HG03565 (cell line): ENCODE data around the gene NCAPG2.

Source experiments
- ATAC-seq: cut with Tn5 transposase; IDR thresholded peaks from one replicate; pipeline ENCODE4 v1.9.1; 2021; ENCODE audit warnings: mild to moderate bottlenecking, moderate library complexity; ENCODE audit not compliant: unreplicated experiment

The NCAPG2 gene

DNA sequence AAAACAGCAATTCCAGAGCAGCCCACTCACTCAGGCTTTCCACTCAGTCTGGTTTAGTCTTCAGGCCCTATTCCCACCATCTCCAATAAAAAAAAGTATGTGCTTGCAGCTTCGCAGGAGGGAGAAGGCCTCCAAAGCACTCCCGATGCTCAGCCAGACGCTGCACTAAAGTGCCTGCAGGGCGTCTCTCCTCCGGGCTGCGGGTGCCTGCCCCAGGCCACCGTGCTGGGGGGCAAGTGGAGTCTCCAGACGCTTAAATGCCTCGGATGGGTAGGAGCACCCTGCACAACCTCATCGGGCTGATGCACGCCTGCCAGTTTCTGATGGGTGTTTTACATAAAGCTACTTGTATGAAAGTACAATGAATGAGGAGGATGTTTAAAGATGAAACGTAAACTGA, 31.3 kb upstream of the NCAPG2 start:
- no peak for ATAC-seq

- no peak for ATAC-seq
Observed at GRCh38 chr7:158734861-158735260, 30.3 kb upstream of the NCAPG2 start.

GRCh38 chr7:158733775-158734494, 29.3 kb upstream of the NCAPG2 start:
- no peak for ATAC-seq

DNA sequence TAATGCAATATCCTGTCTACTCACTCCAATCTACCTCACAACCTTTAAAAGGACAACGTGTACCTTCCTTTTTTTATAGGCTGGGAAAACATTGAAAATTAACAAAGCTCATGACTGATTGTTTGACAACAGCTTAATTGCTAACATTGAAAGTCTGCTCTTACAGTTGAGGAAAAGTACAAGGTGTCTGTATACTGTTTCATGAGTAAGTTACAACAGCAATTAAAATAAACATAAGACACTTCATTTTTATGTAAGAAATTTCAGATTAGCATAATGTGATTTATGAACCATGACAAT, 28.6 kb upstream of the NCAPG2 start:
- ATAC-seq, result no peak

- no peak for ATAC-seq
Observed at GRCh38 chr7:158732494-158733219, 28.1 kb upstream of the NCAPG2 start.

GRCh38 chr7:158731761-158732160, 27.2 kb upstream of the NCAPG2 start:
- no peak for ATAC-seq

GRCh38 chr7:158730383-158731346, 26.1 kb upstream of the NCAPG2 start:
- ATAC-seq, result no peak

GRCh38 chr7:158729646-158730382, 25.2 kb upstream of the NCAPG2 start:
- no peak for ATAC-seq

GRCh38 chr7:158728911-158729645, 24.5 kb upstream of the NCAPG2 start:
- no peak for ATAC-seq

DNA sequence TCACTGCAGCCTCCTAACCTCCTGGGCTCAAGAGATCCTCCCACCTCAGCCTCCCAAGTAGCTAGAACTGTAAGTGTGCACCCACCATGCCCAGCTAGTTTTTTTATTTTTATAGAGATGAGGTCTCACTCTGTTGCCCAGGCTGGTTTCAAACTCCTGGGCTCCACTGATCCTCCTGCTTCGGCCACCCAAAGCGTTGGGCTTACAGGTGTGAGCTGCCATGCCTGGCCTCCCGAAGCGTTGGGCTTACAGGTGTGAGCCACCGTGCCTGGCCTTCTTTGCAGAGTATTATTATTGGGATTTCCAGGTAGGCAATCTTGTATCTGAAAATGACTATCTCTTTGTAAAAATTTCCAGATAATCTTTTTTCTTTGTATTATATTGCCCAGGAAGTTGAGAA, 23.1 kb upstream of the NCAPG2 start:
- ATAC-seq, result no peak

DNA sequence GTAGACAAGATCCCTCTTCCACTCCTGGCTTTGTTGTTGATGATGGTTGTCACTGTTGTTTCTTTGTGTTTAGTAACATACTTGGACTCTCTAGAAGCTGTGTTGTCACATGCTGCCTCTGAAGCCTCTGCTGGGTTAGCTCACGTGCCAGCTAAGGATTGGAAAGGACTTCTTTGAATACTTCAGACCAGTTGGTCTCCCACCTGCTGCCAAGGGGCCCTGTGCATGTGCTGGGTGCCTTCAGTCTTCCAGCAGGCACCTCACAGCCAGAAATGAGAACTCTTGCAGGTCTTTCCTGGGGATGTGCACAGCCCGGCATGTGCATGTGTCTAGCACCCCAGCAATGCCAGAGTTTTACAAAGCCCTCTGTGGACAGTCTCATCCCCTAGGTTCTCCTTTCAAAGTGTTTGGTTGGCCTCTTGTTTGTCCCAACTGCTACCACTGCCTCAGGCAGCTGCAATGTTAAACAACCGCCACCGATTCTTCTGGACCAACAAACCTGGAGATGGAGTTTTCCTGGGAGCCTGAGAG, 21.7 kb upstream of the NCAPG2 start:
- no peak for ATAC-seq

GRCh38 chr7:158725506-158725800, 20.8 kb upstream of the NCAPG2 start:
- ATAC-seq, result no peak

DNA sequence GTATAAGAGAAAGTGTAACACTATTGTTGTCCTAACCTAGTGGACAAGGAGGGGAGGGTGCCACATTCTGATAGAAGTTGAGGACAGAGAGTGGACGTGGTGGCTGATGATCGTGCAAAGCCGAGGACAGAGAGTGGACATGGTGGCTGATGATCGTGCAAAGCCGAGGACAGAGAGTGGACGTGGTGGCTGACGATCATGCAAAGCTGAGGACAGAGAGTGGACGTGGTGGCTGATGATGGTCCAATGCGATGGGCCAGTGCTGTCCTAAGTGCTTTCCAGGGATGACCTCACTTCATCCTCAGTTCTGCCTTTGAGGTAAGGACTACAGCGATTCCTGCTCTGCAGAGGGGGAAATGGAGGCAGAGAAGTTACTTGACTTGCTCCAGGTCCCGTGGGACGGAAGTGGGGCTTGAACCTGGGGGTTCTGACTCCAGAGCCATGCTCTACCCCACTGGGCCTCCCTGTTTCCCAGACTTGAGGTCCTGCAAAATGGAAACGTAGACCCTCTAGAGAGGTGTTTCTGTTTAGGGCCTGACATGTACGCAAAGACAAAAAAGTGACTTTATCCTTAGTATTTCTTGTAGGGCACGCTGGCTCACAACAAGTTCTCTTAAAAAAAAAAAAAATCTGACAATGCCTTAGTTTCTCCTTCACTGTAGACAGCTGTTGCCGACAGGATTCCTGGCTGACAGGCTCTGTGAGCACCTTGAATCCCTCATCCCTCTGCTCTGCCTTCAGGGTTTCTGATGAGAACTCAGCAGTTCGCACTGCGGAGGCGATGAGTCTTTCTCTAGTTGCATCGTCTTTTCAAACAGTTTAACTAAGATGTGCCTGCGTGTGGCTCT, 20.3 kb upstream of the NCAPG2 start:
- ATAC-seq, result no peak

- no peak for ATAC-seq
Observed at GRCh38 chr7:158723714-158724385, 19.2 kb upstream of the NCAPG2 start.

DNA sequence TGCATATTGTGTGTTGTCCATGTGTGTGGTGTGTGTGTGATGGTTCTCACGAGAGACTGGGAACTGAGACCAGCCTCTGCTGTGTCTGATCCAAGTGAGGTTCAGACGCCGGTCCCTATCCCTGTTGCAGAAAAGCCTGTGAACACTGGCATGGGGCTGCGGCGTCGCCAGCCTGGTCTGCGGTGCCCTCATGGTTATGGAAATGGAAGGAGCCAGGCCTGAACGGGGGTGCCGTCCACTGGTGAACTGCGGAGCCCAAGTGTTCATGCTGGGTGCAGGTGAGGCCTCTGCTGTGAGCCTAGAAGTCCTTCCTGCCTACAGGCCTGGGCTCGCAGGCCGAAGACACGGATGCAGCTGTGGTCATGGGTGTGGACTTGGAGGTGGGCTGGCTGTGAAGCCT, 18.7 kb upstream of the NCAPG2 start:
- no peak for ATAC-seq

GRCh38 chr7:158722574-158723237, 18.1 kb upstream of the NCAPG2 start:
- ATAC-seq, result no peak

DNA sequence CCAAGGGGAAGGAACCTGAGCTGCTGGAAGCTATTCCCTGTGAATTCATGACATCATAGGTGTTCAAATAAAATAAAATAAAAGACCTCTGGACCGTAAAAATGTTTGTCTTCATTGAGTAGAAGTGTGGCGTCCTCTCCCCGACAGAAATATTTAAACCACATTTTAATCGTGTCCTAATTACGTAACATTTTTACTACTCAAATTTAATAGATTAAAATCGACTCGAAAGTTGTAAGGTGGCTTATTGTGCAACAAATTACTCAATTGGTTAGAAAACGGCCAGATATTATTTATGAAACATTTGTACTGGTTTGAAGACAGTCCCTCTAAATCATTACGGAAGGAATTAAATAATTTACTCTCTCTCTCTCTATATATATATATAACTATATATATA, 15.5 kb upstream of the NCAPG2 start:
- no peak for ATAC-seq

DNA sequence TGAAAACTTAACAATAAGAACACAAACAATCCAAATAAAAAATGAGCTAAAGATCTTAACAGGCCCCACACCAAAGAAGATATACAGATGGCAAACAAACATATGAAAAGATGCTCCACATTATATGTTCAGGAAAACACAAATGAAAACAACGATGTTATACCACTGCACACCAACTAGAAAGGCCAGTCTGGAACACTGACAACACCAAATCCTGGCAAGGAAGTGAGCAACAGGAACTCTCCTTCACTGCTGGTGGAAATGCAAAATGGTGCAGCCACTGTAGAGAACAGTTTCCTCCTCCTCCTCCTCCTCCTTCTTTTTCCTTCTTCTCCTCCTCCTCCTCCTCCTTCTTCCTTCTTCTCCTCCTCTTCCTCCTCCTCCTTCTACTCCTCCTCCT, 12.2 kb upstream of the NCAPG2 start:
- ATAC-seq, result no peak
